AG04450 (cell line): Measurements from ENCODE around the gene CALHM1. TPM values are rescaled to one million over a fixed set of nuclear protein-coding genes. Genes with fewer than 3 reads are reported as not detected.

Experiments
- CTCF ChIA-PET: fragments of 300-600, 350-600 bp; formaldehyde crosslinking; extraction: SDS; loops from one replicate; lab custom pipeline; 2022; ENCODE audit warnings: antibody characterized with exemption, inconsistent platforms; lab: Charles Lee
- POLR2A ChIA-PET: fragments of 350-600 bp; formaldehyde crosslinking; extraction: SDS; loops from one replicate; lab custom pipeline; 2021; ENCODE audit warnings: antibody characterized with exemption, inconsistent platforms; lab: Yijun Ruan, JAX
- DNase-seq: peaks from one replicate; pipeline ENCODE4 v3.0.0-alpha.2; 2011; ENCODE audit warnings: low read depth, low spot score
- H3K27ac ChIP-seq: one replicate; pipeline ENCODE4 v1.5.1; 2012; ENCODE audit warnings: low read depth, low read length, control low read depth
- H3K27me3 ChIP-seq: one replicate; pipeline ENCODE4 v1.6.0; 2012; ENCODE audit warnings: low read length; ENCODE audit not compliant: control insufficient read depth, insufficient read depth
- H3K4me3 ChIP-seq: 2 replicates; pipeline ENCODE4 v1.5.1; 2011; ENCODE audit warnings: mild to moderate bottlenecking, low read depth, low read length, control low read depth
- H3K9me3 ChIP-seq: 2 replicates; pipeline ENCODE4 v1.5.1; 2012; ENCODE audit warnings: low read length; ENCODE audit not compliant: control insufficient read depth, insufficient read depth
- polyA plus RNA-seq: library from polyadenylated mRNA; depleted of rRNA; stranded (reverse); fragments of >200 nt; gene quantifications from 2 replicates; pipeline ENCODE4 v1.2.3, GENCODE V29; 2011
- TF ChIP-seq, protein P1 (sequence below): IDR thresholded peaks from 2 replicates; pipeline ENCODE4 v1.5.1; 2011; ENCODE audit warnings: low read depth, low read length, control low read depth, inconsistent platforms

CALHM1 gene
- polyA plus RNA-seq, 1 experiment, result not detected

DNA sequence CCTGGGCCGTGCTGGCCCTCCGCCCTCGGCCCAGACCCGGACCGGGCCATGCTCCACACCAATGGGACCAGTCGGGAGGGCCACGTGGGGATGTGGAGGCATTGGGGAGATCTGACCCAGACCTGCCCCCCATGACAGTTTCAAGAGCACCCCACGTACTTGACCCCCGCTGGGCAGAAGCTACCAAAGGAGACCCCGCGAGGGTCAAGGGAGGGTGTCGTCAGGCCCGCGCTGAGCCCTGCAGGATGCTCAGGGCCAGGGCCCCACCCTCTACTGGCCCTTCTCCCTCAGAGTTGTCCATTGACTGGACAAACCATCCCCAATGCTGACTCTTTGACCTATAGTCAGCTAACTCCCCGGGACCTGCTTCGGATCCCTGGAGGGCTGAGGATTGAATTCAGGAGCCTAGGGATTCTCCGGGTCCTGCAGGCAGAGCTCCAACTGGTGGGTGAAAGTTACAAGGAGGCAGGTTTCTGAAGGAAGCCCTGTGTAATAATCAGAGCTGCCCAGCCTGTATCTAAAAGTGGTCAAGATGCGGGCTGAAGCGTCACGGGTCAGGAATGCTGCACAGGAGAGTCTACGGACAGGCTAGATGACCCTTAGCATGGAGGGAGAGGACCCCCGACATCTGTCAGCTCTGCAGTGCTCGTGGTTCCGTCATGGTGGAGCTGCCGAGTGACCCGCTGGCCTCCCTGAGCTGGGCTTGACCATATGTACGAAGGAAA is 6.0 kb downstream of the CALHM1 start:
- ChIA-PET CTCF (interaction anchor here (1.8 kb wide), 1 partner anchor 33 kb away, joined by 6 read pairs; no protein-coding TSS in a partner anchor), POLR2A (interaction anchor here (0.7 to 2.2 kb wide), 2 partner anchors 13 to 56 kb away, joined by 3 to 4 read pairs; partner anchors contain the start of genes ATP5MK and PDCD11)
- Histone ChIP-seq H3K27ac (peak overlapping the region; percentile 21), H3K9me3 (no peaks in the 10 kb centered on the region; the same call in 1 of the 2 replicates), H3K27me3 (no peaks in the 10 kb centered on the region), H3K4me3 (peak overlapping the region; percentile 73)
- DNase-seq, result no peak
- TF ChIP-seq, protein P1, sequence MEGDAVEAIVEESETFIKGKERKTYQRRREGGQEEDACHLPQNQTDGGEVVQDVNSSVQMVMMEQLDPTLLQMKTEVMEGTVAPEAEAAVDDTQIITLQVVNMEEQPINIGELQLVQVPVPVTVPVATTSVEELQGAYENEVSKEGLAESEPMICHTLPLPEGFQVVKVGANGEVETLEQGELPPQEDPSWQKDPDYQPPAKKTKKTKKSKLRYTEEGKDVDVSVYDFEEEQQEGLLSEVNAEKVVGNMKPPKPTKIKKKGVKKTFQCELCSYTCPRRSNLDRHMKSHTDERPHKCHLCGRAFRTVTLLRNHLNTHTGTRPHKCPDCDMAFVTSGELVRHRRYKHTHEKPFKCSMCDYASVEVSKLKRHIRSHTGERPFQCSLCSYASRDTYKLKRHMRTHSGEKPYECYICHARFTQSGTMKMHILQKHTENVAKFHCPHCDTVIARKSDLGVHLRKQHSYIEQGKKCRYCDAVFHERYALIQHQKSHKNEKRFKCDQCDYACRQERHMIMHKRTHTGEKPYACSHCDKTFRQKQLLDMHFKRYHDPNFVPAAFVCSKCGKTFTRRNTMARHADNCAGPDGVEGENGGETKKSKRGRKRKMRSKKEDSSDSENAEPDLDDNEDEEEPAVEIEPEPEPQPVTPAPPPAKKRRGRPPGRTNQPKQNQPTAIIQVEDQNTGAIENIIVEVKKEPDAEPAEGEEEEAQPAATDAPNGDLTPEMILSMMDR, result no peak

DNA sequence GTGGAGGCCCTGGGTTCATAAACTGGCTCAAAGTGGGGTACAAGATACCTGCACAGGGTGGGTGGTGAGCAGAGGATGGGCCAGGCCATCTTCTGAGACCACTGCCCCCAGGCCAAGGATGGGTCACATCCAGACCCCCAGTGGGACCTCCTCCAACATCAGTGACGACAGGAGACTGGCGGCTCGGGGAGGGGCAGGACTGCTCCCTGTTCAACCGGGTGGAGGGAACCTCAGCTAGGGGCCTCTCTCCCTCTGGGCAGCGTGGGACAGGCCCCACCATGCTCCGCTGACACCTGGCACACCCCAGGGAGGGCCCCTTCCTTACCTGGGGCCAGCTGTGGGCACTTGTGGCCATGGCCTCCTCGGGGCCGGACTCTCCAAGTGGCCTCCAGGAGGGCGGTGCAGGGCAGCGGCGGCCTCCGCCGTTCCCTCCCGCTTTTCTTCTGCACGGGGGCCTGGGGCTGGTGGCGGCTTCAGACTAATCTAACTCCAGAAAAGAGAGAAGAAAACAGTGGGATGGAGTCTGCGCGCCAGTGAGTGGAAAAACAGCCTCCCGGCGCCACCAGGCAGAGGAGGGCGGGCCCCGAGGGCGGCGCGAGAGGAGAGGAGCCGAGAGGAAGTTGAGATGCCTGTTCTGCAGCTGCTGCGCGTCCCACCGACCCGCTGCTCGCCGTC is 6.7 kb downstream of the CALHM1 start, which contains the start of gene CALHM2:
Gene CALHM2 (minus strand): TSS at position 540 of the 675 bp plus-strand sequence. CDS start 2,429 bp downstream, outside the sequence.
- TF ChIP-seq, protein P1, result no peak
- H3K27me3 ChIP-seq, result no peaks in the 10 kb centered on the region
- POLR2A ChIA-PET, result interaction anchor here (0.6 to 2.2 kb wide), 3 partner anchors 14 to 55 kb away, joined by 3 to 4 read pairs (median 3); partner anchors contain the start of genes ATP5MK and PDCD11
- peak within 1 kb of the TSS; percentile 73 for H3K4me3 ChIP-seq
- H3K27ac ChIP-seq, result peak within 1 kb of the TSS; percentile 21
- no peak for DNase-seq
- no peaks in the 10 kb centered on the region; the same call in 1 of the 2 replicates for H3K9me3 ChIP-seq
- CTCF ChIA-PET, result interaction anchor here (1.8 kb wide), 1 partner anchor 34 kb away, joined by 6 read pairs; no protein-coding TSS in a partner anchor

DNA sequence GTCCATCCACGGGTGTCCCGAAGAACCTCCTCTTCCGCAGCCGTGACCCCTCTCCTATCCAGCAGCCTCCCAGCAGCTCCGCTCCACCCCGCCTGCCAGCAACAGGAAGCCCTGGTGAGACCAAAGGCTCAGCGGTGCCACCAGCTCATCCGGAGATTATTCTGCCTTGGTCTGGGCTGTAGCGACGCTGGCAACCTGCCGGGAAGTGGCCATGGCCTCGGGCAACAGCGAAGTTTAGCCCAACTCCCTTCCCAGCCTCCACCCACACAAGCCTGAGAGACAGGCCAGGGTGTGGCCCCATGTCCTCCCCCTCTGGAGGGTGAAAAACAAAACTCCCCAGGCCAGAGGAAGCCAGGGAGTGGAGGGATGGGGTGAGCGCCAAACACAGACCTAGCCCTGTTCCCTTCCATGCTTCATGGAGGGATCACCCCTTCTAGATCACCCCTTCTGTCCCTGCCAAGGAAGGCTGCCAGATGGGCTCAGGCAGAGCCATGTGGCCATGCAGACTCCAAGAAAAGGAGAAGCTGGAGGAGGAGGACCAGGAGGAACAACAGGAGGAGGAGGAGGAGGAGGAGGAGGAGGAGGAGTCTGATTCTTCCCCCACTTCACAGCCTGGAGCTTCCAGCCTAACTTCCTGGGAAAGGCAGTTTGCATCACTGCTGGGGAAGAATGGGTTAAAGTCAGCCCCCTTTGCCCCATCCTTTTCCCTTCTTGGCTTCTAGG is 7.4 kb downstream of the CALHM1 start:
- Histone ChIP-seq H3K27ac (no peak overlapping the region), H3K9me3 (no peaks in the 10 kb centered on the region; the same call in 1 of the 2 replicates), H3K4me3 (peak overlapping the region; percentile 73), H3K27me3 (no peaks in the 10 kb centered on the region)
- CTCF ChIA-PET, result interaction anchor here (0.5 kb wide), 1 partner anchor 62 kb away, joined by 3 read pairs; no protein-coding TSS in a partner anchor
- DNase-seq, result no peak
- POLR2A ChIA-PET, result interaction anchor here (0.6 to 2.2 kb wide), 2 partner anchors 15 to 40 kb away, joined by 3 to 4 read pairs; no protein-coding TSS in a partner anchor
- TF ChIP-seq, protein P1, result no peak

DNA sequence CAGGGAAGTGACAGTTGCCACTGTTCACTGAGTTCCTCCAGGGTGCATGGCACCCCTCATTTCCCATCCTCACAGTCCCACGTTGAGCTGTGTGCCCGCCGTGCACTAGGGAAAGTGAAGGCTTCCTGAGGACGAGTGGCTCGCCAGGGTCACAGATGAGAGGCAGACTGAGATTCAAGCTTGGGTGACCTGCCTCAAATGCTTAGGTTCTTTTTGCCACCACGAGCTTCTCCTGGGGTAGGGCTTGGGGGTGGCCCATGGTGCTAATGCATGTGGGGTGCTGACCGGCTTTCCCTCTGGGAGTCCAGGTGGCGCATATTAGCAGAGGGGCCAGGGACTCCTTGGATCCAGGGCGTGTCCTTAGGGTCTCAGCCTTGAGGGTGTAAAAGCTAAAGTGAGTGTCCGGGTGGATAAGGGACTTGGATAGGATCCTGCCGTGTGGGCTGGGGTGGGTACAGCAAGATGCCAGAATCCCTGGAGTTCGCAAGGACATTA is 8.5 kb downstream of the CALHM1 start:
- DNase-seq, result no peak
- H3K4me3 ChIP-seq, result no peak overlapping the region
- ChIA-PET POLR2A (no interaction called here), CTCF (interaction anchor here (1.3 kb wide), 1 partner anchor 35 kb away, joined by 6 read pairs; no protein-coding TSS in a partner anchor)
- H3K9me3 ChIP-seq, result no peaks in the 10 kb centered on the region; the same call in 1 of the 2 replicates
- no peak overlapping the region for H3K27ac ChIP-seq
- TF ChIP-seq, protein P1, result no peak
- H3K27me3 ChIP-seq, result no peaks in the 10 kb centered on the region
